Esophagus (tissue), 2 donors: ENCODE results near the gene NHEJ1. TPM values are rescaled to one million over a fixed set of nuclear protein-coding genes. Genes with fewer than 3 reads are reported as not detected.

Experiments
- H3K27ac ChIP-seq, 2 donors: one replicate each; pipeline ENCODE4 v1.5.1; 2013; ENCODE audit warnings: low read depth in 2 of 2, mild to moderate bottlenecking in 2 of 2, inconsistent platforms in 1 of 2, low read length in 1 of 2, moderate library complexity in 1 of 2
- H3K27me3 ChIP-seq, 2 donors: one replicate each; pipeline ENCODE4 v1.6.1; 2013; ENCODE audit warnings: low read length in 2 of 2, control low read depth in 1 of 2, mild to moderate bottlenecking in 1 of 2; ENCODE audit not compliant: insufficient read depth in 2 of 2, control insufficient read depth in 1 of 2
- H3K36me3 ChIP-seq, 2 donors: one replicate each; pipeline ENCODE4 v1.6.1; 2013; ENCODE audit warnings: low read length in 1 of 2; ENCODE audit not compliant: control insufficient read depth in 2 of 2, insufficient read depth in 2 of 2
- H3K4me1 ChIP-seq, 2 donors: one replicate each; pipeline ENCODE4 v1.6.1; 2013; ENCODE audit warnings: low read length in 1 of 2; ENCODE audit not compliant: control insufficient read depth in 2 of 2, insufficient read depth in 2 of 2
- H3K4me3 ChIP-seq, 2 donors: one replicate each; pipeline ENCODE4 v1.5.1; 2013; ENCODE audit warnings: low read length in 2 of 2, mild to moderate bottlenecking in 2 of 2, low read depth in 1 of 2, moderate library complexity in 1 of 2
- H3K9me3 ChIP-seq, 2 donors: one replicate each; pipeline ENCODE4 v1.6.1; 2013; ENCODE audit warnings: mild to moderate bottlenecking in 2 of 2, low read depth in 1 of 2, low read length in 1 of 2, moderate library complexity in 1 of 2; ENCODE audit not compliant: control insufficient read depth in 2 of 2, insufficient read depth in 1 of 2
- WGBS, 2 donors: extraction: QIAGEN DNeasy Blood & Tissue Kit; methylation state at CpG; one replicate each; pipeline ENCODE4 v1.1.7; 2013; 5-methylcytosine and 5-hydroxymethylcytosine counted together
- polyA plus RNA-seq, 2 donors: library from polyadenylated mRNA; stranded (reverse); fragments of 200-250 nt; gene quantifications; one replicate each; pipeline ENCODE4 v1.2.3, GENCODE V29; 2013
- donor health status: healthy with polysubstance abuse.
- donor health status: Bipolar disorder and iron deficiency.

NHEJ1 gene
- polyA plus RNA-seq, 2 donors: 4.4 to 5.9 TPM

DNA sequence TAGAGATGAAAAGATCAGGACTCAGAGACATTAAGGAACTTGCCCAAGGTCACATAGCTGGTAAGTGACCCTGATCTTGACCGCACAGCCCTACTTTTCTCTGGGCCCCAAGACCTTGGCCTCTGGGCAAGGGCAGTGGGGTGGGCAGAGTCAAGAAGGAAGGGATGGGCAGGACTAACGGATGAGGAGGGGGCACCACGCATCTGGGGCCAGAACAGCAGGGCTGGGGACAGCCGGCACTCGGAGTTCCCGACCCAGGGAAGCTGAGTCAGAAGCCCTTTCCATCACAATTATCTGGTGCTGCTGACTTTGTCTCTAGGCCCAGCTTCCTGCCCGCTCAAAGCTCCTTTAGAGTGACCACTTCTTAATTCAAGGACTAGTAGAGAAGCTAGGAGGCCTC lies 133.7 kb downstream of the NHEJ1 start:
- Histone ChIP-seq H3K4me3 (no peak overlapping the region), H3K4me1 (no peaks in the 10 kb centered on the region), H3K36me3 (no peaks in the 10 kb centered on the region), H3K9me3 (no peaks in the 10 kb centered on the region), H3K27me3 (no peaks in the 10 kb centered on the region), H3K27ac (no peak overlapping the region)
- WGBS, 2 donors: 78 to 83% methylated on average over 7 of the region's 7 CpGs

- Histone ChIP-seq H3K27me3 (no peaks in the 10 kb centered on the region), H3K9me3 (no peaks in the 10 kb centered on the region), H3K4me3 (no peak overlapping the region), H3K27ac (no peak overlapping the region), H3K36me3 (no peaks in the 10 kb centered on the region), H3K4me1 (no peaks in the 10 kb centered on the region)
- WGBS, 2 donors: 81% methylated on average over 17 to 18 of the region's 18 CpGs
These were observed 134.7 kb downstream of the NHEJ1 start for GRCh38 chr2:219025637-219026585.

Other genes with a start within 250 kb of the NHEJ1 start
- gene CDK5R2, start 201.1 kb downstream of the NHEJ1 start, polyA plus RNA-seq: not detected
- not detected for gene FEV, start 175.6 kb downstream of the NHEJ1 start, polyA plus RNA-seq
- gene CRYBA2, start 167.4 kb downstream of the NHEJ1 start, polyA plus RNA-seq: under 1 TPM; 0.47 to 0.49 TPM
- gene CFAP65, start 119.3 kb downstream of the NHEJ1 start, polyA plus RNA-seq: under 1 TPM in 1 of 2 donors, not detected in 1; 0.01 TPM
- gene IHH, start 99.9 kb downstream of the NHEJ1 start, polyA plus RNA-seq: under 1 TPM; 0.06 to 0.31 TPM
- gene SLC23A3, start 9.2 kb upstream of the NHEJ1 start, polyA plus RNA-seq: 1 to 10 TPM; 1.2 to 3.4 TPM
- gene CNPPD1, start 16.1 kb upstream of the NHEJ1 start, polyA plus RNA-seq: 10 to 100 TPM; 39.5 to 50.6 TPM
- 10 to 100 TPM; 28.4 to 38.6 TPM for gene RETREG2, start 17.5 kb upstream of the NHEJ1 start, polyA plus RNA-seq
- gene ZFAND2B, start 46.0 kb upstream of the NHEJ1 start, polyA plus RNA-seq: 10 to 100 TPM; 45.2 to 53.6 TPM
- gene ABCB6, start 58.1 kb upstream of the NHEJ1 start, polyA plus RNA-seq: 10 to 100 TPM; 24.5 to 45.2 TPM
- 10 to 100 TPM; 20.8 to 28.4 TPM for gene ATG9A, start 68.8 kb upstream of the NHEJ1 start, polyA plus RNA-seq
- gene ANKZF1, start 69.0 kb upstream of the NHEJ1 start, polyA plus RNA-seq: 10 to 100 TPM; 20.4 to 40.7 TPM
- gene GLB1L, start 84.6 kb upstream of the NHEJ1 start, polyA plus RNA-seq: 1 to 10 TPM; 1.6 to 1.9 TPM
- gene STK16, start 84.7 kb upstream of the NHEJ1 start, polyA plus RNA-seq: 10 to 100 TPM; 20.4 to 33.3 TPM
- under 1 TPM in 1 of 2 donors, not detected in 1; 0.02 TPM for gene TUBA4B, start 92.4 kb upstream of the NHEJ1 start, polyA plus RNA-seq
- gene TUBA4A, start 93.1 kb upstream of the NHEJ1 start, polyA plus RNA-seq: 100 to 1,000 TPM in 1 of 2 donors, 10 to 100 TPM in 1; 89.0 to 161 TPM
- gene DNAJB2, start 118.6 kb upstream of the NHEJ1 start, polyA plus RNA-seq: 10 to 100 TPM; 42.4 to 47.8 TPM
- gene PTPRN, start 148.6 kb upstream of the NHEJ1 start, polyA plus RNA-seq: under 1 TPM; 0.02 to 0.14 TPM
- gene RESP18, start 171.9 kb upstream of the NHEJ1 start, polyA plus RNA-seq: not detected
- 10 to 100 TPM; 46.2 to 49.6 TPM for gene DNPEP, start 227.1 kb upstream of the NHEJ1 start, polyA plus RNA-seq